Mesothelial cell of epicardium (in vitro differentiated cells): ENCODE results near the gene SNTG2. TPM values are rescaled to one million over a fixed set of nuclear protein-coding genes. Genes with fewer than 3 reads are reported as not detected.

Source experiments
- DNase-seq, 2 experiments: peaks; one replicate each; pipeline ENCODE4 v3.0.0; 2021; ENCODE audit warnings: low spot score in 2 of 2; ENCODE audit not compliant: unreplicated experiment in 2 of 2
- H3K27ac Mint-ChIP-seq: 2 replicates; pipeline ENCODE4 v1.8.0; 2021; ENCODE audit warnings: mixed read lengths
- H3K27me3 Mint-ChIP-seq: 2 replicates; pipeline ENCODE4 v1.8.0; 2021; ENCODE audit warnings: low read depth, mixed read lengths
- H3K36me3 Mint-ChIP-seq: 2 replicates; pipeline ENCODE4 v1.8.0; 2021; ENCODE audit warnings: mixed read lengths
- H3K4me1 Mint-ChIP-seq: 2 replicates; pipeline ENCODE4 v1.8.0; 2021; ENCODE audit warnings: mixed read lengths
- H3K4me3 Mint-ChIP-seq: 2 replicates; pipeline ENCODE4 v1.8.0; 2021; ENCODE audit warnings: mild to moderate bottlenecking, moderate library complexity, mixed read lengths
- H3K9me3 Mint-ChIP-seq: 2 replicates; pipeline ENCODE4 v1.8.0; 2021; ENCODE audit warnings: mixed read lengths
- total RNA-seq: library from RNA; stranded (reverse); gene quantifications from 3 replicates; pipeline ENCODE4 v1.2.1, GENCODE V29; 2021
- TF ChIP-seq, protein P1 (sequence below): fragments of 200-600 bp; sonication (generic); IDR thresholded peaks from one replicate; pipeline ENCODE4 v1.5.0; 2021; ENCODE audit warnings: antibody characterized with exemption; ENCODE audit not compliant: unreplicated experiment

SNTG2 gene
- total RNA-seq, 1 donor from 2014 or later = not detected

DNA sequence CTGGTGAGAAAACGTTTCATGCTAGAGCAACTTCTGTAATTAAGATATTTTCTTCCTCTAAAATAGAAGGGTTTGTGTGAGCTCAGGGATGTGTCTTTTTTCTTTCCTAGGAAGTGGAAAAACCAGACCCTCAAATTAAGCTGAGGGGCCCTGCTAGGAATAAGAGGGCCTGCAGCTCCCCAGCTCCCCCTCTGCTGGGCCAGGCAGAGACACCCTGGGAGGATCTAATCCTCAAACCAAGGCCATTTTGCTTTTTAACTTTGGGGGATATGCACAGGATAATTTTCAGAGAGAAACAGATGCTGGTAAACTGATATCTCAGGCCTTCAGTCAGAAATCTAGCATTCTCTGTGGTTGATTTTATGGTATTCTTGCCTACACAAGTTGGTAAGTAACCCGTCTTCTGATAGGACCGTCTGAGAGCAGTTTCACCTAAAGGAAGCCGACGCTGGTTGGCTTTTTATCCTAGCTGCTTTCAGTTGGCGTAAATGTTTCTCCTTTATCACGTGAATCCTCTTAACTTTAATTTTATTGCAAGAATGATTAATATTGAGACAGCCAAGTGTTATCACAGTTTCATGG lies 34.8 kb downstream of the SNTG2 start:
- peaks cover 4% of the 10 kb centered on the region for H3K9me3 Mint-ChIP-seq
- H3K36me3 Mint-ChIP-seq = no peaks in the 10 kb centered on the region
- peaks cover 13% of the 10 kb centered on the region for H3K4me1 Mint-ChIP-seq
- TF ChIP-seq, protein P1, sequence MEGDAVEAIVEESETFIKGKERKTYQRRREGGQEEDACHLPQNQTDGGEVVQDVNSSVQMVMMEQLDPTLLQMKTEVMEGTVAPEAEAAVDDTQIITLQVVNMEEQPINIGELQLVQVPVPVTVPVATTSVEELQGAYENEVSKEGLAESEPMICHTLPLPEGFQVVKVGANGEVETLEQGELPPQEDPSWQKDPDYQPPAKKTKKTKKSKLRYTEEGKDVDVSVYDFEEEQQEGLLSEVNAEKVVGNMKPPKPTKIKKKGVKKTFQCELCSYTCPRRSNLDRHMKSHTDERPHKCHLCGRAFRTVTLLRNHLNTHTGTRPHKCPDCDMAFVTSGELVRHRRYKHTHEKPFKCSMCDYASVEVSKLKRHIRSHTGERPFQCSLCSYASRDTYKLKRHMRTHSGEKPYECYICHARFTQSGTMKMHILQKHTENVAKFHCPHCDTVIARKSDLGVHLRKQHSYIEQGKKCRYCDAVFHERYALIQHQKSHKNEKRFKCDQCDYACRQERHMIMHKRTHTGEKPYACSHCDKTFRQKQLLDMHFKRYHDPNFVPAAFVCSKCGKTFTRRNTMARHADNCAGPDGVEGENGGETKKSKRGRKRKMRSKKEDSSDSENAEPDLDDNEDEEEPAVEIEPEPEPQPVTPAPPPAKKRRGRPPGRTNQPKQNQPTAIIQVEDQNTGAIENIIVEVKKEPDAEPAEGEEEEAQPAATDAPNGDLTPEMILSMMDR = no peak
- no peak for DNase-seq
- H3K27ac Mint-ChIP-seq = no peak overlapping the region
- H3K27me3 Mint-ChIP-seq = peaks cover 43% of the 10 kb centered on the region
- H3K4me3 Mint-ChIP-seq = no peak overlapping the region

DNA sequence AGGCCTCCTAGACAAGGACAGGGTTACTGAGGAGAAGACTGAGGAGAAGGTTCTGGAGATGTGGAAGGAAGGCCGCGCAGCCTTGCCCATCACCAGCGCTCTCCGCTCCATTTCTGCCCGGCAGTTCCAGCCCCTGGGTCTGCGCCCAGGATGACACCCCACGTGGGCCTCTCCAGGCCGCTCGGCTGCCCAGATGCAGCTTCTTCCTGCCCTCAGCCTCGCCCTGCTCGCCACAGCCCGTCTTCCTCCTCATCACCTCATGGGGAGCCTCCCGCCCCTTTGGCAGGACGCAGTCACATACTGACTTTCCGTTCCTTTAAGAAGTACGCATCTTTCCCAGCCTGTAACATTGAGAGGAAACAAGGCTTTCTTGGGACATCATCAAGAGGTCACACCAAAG lies 37.1 kb downstream of the SNTG2 start:
- no peak for DNase-seq
- TF ChIP-seq, protein P1 = no peak
- Mint-ChIP-seq H3K9me3 (peaks cover 4% of the 10 kb centered on the region), H3K27me3 (peaks cover 32% of the 10 kb centered on the region), H3K4me3 (no peak overlapping the region), H3K4me1 (peaks cover 17% of the 10 kb centered on the region), H3K36me3 (no peaks in the 10 kb centered on the region), H3K27ac (no peak overlapping the region)

DNA sequence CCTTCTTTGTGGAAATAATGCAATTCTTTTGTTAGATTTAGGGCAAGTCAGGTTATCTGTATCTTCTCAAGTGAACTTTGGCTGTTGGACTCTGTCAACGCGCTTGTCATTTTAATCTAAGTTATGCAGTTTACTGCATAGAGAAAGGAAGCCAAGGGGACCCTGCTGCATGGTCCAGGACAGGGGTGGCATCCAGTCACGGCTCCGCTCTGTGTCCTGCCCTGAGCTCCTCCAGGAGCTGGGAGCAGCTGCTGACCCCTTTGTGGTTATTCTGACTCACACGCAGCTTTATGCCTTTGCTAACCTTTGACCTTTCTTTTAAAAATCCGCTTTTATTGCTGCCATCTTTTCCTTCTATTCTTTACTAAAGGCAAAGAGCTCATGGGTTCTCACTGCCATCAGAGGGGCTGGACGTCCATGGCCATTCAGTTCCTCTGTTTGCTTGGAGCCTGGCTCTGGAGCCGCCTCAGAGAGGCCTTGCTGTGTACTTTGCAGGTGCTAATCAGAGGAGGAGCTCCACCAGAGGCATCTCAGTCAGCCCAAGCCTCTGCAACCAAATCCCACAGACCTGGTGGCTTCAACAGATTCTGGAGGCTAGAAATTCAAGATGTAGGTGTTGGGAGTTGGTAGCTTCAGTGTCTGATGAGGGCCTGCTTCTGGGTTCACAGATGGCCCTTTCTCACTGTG lies 39.3 kb downstream of the SNTG2 start:
- TF ChIP-seq, protein P1 = no peak
- no peaks in the 10 kb centered on the region for H3K36me3 Mint-ChIP-seq
- no peak for DNase-seq
- H3K27me3 Mint-ChIP-seq = peaks cover 22% of the 10 kb centered on the region
- H3K4me1 Mint-ChIP-seq = peaks cover 16% of the 10 kb centered on the region
- H3K4me3 Mint-ChIP-seq = no peak overlapping the region
- peaks cover 4% of the 10 kb centered on the region for H3K9me3 Mint-ChIP-seq
- H3K27ac Mint-ChIP-seq = no peak overlapping the region

DNA sequence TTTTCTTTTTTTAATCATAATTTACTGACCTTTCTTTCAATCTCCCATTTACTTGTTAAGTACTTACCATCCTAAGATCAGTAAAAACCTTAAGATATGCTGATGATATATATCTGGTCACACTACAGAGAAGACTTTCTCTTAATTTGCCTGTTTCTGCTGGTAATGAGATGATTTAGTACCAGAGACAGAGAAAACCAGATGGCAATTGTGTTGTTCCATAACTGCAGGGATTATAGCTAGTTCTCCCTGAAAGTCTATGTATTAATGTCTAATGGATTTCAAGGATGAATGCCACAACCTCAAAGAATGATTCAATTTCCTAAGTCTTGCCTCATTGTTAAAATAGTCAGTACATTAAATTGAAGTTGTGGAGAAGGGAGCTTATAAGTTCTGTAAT lies 40.3 kb downstream of the SNTG2 start:
- H3K4me1 Mint-ChIP-seq = peaks cover 6% of the 10 kb centered on the region
- TF ChIP-seq, protein P1 = no peak
- no peak overlapping the region for H3K4me3 Mint-ChIP-seq
- peaks cover 4% of the 10 kb centered on the region for H3K9me3 Mint-ChIP-seq
- H3K27ac Mint-ChIP-seq = no peak overlapping the region
- H3K36me3 Mint-ChIP-seq = no peaks in the 10 kb centered on the region
- no peak for DNase-seq
- peaks cover 26% of the 10 kb centered on the region for H3K27me3 Mint-ChIP-seq

DNA sequence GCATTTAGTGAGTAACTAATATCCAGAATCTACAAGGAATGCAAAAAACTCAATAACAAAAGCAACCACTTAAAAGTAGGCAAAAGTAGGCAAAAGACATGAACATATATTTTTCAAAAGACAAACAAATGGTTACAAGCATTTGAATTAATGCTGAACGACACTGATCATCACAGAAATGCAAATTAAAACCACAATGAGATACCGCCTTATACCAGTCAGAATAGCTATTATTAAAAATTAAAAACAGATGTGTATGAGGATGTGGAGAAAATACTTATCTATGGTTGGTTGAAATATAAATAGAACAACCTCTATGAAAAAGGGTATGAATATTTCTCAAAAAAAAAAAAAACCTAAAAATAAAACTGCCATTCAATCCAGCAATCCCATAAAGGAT lies 51.7 kb downstream of the SNTG2 start:
- H3K4me1 Mint-ChIP-seq = no peaks in the 10 kb centered on the region
- TF ChIP-seq, protein P1 = no peak

More for the DNA sequence above, 51.7 kb downstream of the SNTG2 start:
- no peak for DNase-seq
- Mint-ChIP-seq H3K4me3 (no peak overlapping the region), H3K27me3 (peaks cover 53% of the 10 kb centered on the region), H3K36me3 (peaks cover 1% of the 10 kb centered on the region), H3K27ac (no peak overlapping the region), H3K9me3 (peaks cover 27% of the 10 kb centered on the region)
